GM19328 (cell line): ENCODE results near the gene SV2C.

Source experiments
- ATAC-seq: cut with Tn5 transposase; IDR thresholded peaks from one replicate; pipeline ENCODE4 v1.9.1; 2021; ENCODE audit warnings: mild to moderate bottlenecking, moderate library complexity; ENCODE audit not compliant: unreplicated experiment

The SV2C gene

DNA sequence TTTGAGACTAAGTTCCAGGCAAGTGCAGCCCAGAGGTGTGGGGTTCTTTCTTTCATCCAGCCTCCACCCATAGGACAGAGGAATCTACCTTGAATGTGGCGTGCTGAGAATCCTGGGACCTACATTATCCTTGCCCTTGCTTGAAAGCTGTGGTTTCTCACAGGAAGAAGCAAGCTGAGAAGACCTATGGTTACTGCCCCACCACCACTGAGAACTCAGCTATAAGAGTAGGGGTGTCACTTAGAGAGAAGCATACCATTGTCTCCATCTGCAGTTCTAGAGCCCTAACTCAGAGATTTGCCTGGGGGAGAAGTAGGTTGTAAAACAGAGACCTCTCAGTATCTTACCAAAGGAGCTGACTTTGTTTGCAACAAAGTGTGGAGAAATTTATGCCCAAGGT is 72.4 kb downstream of the SV2C start:
- no peak for ATAC-seq

DNA sequence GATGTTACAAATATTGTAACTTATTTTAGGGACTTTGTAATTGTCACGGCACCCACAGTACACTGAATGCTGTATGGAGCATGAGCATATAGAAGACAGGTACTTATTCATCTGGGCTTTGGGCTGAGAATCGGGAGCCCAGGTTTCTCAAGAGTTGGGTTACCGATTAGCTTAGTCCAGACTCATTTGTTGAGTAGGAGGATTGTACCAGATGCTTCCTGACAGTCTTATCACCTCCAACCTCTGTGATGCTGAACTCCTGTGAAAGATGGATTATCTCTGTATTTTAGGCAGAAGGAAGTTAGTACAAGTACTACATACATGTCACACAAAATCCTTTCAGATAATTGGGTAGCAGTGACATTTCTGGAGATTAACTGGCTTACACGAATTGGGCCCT is 79.2 kb downstream of the SV2C start:
- no peak for ATAC-seq

DNA sequence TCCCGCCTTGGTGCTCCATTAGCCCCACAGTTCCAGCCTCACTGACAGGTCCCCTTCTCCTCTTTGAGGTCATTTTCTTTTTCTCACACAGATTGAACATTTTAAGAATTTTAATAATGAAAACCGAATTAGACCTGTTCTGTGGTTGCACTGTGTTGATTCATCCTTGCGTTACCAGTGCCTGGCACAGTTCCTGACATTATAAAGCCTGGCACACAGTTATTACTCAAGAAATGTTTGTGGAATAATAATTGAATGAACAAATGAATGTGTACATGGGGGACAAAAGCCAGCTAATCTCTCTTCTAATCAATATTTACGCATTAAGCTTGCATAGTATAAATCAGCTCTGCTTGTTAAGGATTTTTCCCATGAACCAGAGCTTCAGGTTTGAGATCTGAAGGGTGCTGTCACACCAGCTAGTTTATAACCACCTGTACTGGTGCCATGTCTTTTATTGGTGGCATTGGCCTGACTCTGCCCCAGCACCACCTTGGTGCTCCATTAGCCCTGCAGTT is 80.0 kb downstream of the SV2C start:
- ATAC-seq, result no peak

DNA sequence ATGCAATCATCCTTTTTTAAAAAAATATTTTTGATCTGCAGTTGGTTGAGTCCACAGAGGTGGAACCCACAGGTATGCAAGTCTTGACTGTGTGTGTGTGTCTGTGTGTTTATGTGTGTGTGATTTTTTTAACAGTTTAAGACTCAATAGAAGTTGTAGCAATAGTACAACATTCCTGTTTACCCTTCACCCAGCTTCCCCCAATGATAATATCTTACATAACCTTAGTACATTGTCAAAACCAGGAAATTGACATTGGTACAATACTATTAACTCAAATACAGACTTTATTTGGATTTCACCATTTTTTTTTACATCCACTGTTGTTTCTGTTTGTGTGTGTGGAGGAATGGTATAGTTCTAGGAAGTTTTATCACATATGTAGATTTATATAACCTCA is 81.8 kb downstream of the SV2C start:
- no peak for ATAC-seq

DNA sequence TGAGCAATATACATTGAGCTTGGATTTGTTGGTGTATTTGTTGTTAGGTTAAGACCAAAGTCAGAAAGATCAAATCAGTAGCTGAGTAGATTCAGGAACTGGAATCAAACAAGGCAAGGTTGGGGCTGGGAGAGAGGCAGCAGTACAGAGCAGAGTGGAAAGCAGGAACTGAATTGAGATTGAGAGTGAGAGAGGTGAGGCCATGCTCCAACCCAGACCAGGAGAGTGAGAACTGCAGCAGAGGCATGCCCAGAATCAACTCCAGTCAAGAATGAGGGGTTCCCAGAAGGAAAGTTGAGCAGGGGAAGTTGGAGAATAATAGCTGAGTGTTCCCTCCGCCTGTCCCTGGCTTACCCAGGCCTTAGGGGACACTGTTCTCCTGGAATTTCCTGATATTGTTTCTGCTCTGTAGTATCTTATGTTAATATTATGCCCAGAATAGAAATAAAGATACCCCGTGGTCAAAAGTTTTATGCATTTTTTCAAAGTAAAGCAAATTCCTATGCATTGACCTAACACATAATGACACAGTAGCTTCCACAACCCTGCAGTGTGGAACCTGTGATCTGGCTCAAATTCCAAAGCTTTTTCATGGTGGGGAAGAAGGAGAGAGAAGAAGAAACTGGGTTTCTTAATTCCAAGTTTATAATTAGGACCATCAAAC is 82.7 kb downstream of the SV2C start:
- no peak for ATAC-seq

DNA sequence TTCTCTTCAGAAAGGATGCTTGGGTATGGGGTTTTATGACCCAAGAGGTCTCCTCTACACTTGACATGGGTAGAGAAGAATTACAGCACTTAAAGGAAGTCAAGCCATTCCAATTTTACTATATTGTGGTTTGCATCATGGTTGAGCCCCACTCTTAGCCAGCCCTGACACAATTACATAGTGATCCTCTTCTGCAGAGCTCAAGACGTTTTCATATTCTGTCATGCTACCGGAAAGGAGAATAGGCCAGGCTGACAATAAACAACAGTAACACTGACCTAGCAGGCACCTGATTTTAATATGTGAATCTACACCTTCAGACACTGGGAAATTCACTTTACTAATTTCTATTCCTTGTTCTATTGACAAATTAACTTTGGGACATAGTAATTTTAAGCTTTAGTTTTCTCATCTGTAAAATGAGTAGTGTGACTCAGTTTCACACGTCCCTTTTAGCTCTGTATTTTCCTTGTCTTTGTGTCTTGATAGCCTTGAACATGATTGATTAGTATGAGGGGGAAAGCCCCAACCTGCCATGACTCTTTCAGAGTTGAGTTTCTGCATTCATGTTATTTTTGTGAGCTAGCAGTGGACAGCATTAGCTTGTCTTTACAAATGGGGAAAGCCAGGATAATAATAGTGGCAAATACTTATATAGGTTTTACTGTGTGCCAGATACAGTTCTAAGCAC is 83.8 kb downstream of the SV2C start:
- ATAC-seq, result no peak

DNA sequence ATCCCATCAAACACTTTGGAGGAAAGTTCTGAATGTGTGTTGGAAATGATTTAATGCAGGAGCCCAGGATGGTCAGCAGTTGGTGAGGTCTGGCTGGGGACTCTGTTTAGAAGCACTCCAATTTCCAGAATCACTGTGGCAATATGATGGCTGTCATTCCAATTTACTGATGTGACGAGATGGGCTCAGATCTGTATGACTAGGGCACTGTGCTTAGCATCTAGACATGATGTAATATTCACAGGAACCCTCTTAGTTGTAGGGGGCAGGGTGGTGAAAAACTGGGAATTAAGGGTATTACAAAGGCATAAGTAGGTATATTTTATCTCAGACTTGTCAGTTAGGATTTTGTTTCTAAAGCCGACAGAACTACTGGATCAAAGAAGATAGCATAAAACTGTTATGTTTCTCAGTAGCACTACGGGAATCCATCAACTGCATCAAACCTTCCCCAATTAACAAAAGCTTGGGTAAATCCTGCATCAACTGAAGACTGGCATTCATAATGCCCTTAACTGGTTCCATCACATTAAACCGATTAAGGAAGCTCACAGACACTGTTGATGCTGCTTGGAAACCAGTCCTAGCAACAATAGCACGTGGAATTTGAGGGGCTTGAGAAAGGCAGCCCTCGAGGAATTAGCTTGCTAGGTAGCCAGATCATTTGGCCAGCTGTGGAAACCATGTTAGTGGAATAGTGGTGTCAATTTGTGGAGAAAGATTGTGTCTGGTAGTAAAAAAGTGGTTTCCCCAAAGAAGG is 86.1 kb downstream of the SV2C start:
- ATAC-seq, result no peak

DNA sequence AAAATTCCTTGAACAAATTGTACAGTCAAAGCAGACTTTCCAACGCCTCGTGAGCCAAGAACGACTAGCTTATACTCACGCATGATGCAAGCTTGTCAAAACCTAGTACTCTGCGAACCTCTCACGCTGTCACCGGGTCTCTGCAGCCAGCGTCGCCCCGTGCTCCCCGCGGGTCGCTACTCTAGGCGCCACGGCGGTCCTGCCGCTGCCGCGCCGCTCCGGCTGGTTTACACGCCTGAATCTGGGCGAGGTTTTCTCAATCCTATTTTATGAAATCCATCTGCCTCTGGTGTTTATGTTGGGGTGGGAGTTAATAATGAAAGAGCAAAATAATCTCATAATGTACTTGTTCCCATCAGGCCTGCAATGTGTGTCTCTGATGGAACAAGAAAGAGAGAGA is 90.9 kb downstream of the SV2C start:
- no peak for ATAC-seq

DNA sequence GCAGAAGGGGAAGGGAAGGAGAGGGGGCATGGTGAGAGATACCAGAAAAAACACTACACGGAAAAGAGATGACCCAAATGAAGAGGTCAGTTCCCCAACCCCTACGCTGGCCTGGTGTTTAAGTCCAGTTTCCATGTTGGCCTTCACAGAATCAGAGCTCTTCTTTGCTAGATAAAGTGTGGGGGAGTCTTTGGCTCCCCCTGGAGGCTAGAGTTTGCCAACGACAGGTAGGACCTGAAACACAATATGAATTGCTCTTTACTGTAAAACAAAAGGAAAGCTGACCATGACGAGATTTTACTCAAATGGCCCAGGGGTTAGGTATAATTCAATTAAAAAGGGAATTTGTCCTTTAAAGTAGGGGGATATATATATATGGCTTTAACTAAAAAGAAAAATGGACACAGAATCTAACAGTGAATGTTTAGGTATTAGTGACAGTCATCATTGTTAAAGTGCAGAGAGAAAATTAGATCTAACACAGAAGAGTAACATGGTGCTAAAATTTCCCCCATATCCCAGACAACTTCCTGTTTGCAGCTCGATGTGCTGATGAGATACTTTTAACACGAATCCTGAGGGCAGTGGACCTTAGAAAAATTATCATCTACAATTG is 92.0 kb downstream of the SV2C start:
- peak; percentile 48 for ATAC-seq

DNA sequence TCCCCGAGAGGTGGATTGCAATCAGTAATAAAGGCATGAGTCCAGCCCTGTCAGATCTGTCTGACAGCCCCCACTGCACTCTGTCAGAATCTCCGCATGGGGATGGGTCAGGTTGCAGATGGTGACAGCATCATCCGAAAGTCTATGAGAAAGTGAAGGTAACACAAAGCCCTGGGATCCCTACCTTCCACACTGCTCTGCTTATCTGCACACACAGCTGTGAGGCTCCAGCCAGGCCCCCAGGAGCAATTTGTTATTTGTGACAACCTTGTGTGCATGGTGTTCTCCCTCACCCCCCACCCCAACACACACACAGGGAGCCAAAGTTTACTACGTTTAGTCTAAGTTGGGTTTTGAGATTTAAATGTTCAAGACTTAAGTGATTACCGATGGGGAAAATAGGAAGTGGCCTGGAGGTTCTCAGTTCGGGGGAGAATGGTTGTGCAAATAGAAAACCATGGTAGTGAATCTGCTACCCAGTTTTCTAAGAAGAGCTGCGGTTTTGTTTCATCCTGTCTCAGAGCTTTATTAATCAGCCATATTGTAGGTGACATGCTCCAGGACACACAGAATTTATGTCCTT is 92.7 kb downstream of the SV2C start:
- ATAC-seq, result peak; percentile 60

DNA sequence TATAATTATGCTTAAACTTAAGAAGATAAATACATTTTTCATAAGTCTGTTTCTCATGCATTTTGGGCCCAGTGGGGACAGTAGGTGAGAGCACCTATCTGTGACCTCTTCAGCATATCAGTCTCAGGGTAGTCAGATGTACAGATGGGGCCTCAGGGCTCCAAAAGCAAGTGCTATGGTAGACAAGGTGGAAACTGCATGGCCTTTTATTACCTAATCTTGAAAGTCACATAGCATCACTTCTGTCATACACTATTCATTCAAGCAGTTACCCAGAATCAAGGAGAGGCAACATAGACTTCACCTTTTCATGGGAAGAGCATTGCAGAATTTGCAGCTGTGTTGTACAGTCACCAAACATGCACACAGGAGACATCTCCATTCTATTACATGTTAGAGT is 94.8 kb downstream of the SV2C start:
- no peak for ATAC-seq

DNA sequence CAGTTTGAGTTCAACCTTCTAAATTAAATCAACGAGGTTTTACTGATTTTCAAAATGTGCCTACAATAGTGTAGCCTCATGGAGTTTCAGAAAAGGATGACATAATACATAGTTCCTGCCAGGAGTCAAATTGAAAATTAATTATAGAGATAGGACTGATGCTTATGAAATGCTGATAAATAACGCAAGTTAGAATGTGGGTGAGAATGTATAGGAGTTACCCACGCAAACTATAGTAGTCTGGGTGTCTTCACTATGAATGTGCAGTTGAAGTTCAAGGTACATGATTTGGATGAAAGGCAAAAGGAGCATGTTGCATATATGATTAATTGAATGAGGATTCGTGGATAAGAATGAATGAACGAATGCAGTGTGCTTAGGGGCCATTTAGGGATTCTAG is 95.7 kb downstream of the SV2C start:
- no peak for ATAC-seq

DNA sequence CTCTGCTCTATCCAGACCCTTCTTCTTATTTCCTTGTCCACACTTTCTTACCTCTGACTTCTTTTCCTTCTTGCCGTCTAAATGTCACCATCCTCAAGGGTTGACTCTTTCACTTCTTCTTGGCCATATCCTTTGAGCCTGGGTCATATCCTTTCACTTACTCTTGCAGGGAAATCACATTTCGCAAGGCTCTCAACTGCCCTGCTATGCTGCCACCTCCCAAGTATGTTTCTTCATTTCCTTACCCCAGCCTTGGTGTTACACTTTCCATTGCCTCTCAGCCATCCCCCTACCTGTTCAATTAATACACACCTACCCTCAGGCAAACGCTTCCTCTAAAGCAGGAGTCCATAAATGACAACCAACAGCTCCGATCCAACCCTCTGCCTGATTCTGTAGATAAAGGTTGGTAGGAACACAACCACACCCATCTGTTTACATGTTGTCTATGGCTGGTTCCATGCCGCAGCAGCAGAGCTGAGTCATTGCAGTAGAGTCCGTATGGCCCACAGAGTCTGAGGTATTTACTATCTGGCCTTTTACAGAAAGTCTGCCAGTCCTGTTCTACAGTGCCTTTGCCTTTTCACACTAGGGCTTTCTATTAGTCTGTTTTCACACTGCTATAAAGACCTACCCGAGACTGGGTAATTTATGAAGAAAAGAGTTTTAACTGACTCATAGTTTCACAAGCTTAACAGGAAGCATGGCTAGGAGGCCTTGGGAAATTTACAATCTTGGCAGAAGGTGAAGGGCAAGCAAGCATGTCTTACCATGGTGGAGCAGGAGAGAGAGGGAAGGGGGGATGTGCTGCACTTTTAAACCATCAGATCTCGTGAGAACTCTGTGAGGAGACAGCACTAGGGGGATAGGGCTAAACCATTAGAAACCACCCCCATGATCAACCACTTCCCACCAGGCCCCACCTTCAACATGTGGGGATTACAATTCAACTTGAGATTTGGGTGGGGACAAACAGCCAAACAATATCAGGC is 97.9 kb downstream of the SV2C start:
- no peak for ATAC-seq

DNA sequence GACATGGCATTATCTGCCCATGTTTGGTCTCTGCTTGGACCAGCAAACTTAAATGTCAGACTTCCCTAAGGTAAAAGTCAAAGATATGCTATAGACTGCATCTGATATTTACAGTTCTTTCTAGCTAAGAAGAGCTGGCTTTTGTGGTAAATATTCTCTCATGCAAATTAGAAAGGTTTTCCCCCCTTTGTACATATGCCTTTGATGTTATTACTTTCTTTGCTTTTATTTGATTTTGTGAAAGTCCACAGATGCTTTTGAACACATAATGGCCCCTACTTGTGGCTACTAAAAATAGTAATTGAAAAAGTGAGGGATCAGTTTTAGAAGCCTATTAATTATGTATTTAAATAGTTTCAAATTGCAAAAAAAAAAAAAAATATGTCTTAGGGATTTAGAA is 104.2 kb downstream of the SV2C start:
- ATAC-seq, result no peak

DNA sequence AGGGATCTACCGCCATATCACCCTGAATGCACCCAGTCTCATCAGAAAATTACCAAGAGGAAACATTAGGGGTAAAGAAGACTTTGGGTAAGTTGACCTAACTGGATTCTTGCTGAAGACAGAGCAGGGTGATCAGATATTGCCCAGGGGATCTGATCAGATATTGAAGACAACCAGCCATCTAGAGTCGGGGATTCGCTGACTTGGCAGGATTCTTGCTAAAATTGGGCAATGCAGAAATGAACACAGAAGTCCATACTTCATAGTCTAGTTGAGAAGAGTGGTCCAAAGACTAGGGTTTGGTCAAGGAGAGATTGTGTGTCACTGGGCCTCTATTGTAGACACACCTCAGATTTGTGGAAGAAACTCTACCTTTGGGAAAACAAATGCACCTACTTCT is 107.2 kb downstream of the SV2C start:
- ATAC-seq, result no peak

DNA sequence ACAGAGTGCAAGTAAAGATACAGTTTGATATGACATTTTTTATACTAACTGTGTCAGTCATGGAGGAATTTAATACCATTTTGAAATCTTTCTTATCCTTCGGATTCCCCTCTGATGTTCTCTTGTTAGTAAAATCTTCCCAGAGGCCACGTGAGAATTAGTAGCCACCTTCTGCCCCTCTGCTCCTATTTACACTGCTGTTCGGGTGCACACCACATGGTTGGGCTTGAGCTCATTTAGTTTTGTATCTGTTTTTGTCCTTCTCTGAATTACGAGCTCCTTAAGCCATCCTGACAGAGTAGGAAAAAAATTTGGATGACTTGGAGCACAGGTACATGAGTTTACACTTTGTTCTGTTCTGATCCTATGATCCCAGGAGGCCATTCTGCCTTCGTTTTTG is 109.7 kb downstream of the SV2C start:
- no peak for ATAC-seq

DNA sequence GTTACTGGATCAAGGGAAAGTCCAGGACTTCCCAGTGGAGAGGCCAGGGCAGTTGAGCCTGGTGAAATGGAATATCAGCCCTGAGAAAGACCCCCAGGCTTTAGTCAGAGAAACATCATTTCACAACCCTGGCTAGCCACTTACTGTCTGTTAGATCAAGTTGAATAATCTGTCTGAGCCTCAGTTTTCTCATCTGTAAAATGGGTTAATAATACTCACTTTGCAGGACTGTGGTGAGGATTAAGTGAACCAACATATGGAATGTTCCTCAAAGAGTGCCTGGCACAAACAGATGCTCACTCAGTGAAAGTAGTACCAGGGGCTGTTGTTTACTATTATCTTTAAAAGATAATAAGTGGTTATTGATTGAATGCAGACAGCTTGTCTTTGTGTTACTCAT is 110.5 kb downstream of the SV2C start:
- ATAC-seq, result no peak

DNA sequence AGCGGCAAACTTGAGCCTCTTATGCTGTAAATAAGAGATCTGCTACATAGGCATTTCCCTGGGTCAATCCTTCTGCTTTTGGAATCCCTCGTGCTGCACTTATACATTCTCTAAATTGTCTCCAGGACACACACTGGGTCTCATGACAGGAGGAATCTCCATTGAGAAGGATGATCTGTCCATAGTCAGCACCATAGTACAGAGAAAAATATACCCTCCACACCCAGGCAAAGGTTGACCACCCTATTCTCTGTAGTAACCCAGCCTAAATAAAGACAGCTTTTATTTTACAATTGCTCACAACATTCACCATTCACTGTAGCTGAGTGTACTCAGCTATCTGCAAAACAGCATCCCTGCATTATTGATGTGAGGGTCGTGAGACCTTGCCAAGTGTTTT is 111.2 kb downstream of the SV2C start:
- ATAC-seq, result no peak

DNA sequence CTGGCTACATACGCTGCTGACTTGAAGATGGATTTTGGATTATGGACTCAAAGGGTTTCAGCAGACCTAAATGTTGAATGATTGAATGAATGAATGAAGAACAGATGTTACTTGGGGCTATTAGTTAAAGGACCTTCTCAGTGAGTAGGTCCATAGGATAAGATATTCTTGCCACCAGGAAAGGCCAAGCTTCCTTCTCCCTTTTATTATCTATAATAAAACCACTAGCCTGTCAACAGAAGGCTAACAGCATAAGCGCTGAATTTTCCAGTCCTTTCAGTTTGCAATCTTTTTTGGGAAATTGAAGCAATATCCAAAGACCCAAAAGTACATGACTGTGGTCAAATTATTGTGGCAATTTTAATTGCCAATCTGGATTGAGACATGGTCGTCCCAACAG is 113.3 kb downstream of the SV2C start:
- ATAC-seq, result no peak

DNA sequence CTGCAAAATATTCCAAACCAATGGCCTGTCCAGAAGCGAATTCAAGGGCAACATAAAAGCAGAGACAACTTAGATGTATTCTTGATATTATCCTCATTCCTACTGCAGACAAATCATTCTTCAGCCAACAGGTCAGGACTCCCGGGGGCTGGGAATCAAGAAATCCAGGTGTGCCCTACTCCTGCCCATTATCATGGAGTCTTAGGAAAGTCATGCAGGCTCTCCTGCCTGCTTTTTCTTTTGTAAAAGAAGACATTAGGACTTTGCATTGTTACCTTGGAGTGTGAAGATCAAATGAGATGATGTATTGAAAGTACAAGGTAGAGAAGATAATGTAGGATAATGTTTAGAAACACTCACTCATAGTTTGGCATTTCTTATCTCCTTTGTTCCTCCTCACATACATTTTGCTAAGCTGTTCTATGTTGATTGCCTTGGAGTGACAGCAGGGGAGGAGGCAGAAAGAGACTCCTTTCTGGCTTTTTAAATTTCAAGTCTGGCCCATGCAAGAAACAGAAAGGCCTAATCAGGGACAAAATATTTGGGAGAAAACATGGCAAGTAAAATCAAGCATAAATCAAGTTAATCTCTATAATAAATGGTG is 113.8 kb downstream of the SV2C start:
- no peak for ATAC-seq
